Suppressor macrophage treated with lipopolysaccharide for 1 hour (primary cell): Measurements from ENCODE around the gene CHIT1.
A peak's percentile ranks its signal among the peaks of the same experiment; 100 is the strongest.
"Not testable (repeated sequence)": the region's sequence is repeated elsewhere in the genome, so short reads cannot be mapped to it uniquely, and the experiment has no call there.

Source experiments
- DNase-seq, 3 donors: peaks; one replicate each; pipeline ENCODE4 v3.0.0-alpha.2; 2020 to 2022

CHIT1 gene

GRCh38 chr1:203229471-203230135 lies at the start of gene CHIT1:
TSS of gene CHIT1 (minus strand) at chr1:203229673. CDS start at chr1:203229636, 37 bp downstream.
- DNase-seq: peak; percentile 74 to 76 (median 75)

- no peak for DNase-seq
Measured at GRCh38 chr1:203278885-203279406, 49.5 kb upstream of the CHIT1 start.

- DNase-seq: peak; percentile 56 to 60 (median 58)
Measured at GRCh38 chr1:203278082-203278884, 48.8 kb upstream of the CHIT1 start.

- DNase-seq: no peak
Measured at GRCh38 chr1:203276916-203277545, 47.6 kb upstream of the CHIT1 start.

- no peak for DNase-seq
Measured at GRCh38 chr1:203276408-203276807, 46.9 kb upstream of the CHIT1 start.

- DNase-seq: no peak
Measured at GRCh38 chr1:203275656-203276272, 46.3 kb upstream of the CHIT1 start.

GRCh38 chr1:203274603-203275381 lies 45.3 kb upstream of the CHIT1 start:
- peak; percentile 53 to 61 (median 57) for DNase-seq

GRCh38 chr1:203273869-203274602 lies 44.6 kb upstream of the CHIT1 start:
- DNase-seq: peak; percentile 71 to 81 (median 74)

GRCh38 chr1:203273206-203273868 lies 43.9 kb upstream of the CHIT1 start:
- peak; percentile 91 to 92 (median 92) for DNase-seq

GRCh38 chr1:203272633-203273205 lies 43.2 kb upstream of the CHIT1 start:
- no peak for DNase-seq

- DNase-seq: no peak
Measured at GRCh38 chr1:203271962-203272632, 42.6 kb upstream of the CHIT1 start.

GRCh38 chr1:203271018-203271743 lies 41.7 kb upstream of the CHIT1 start:
- peak; percentile 83 to 86 (median 83) for DNase-seq

- no peak for DNase-seq
Measured at GRCh38 chr1:203270448-203270847, 41.0 kb upstream of the CHIT1 start.

GRCh38 chr1:203269654-203270020 lies 40.2 kb upstream of the CHIT1 start:
- no peak for DNase-seq

- DNase-seq: peak; percentile 68 to 89 (median 82)
Measured at GRCh38 chr1:203268901-203269653, 39.6 kb upstream of the CHIT1 start.

GRCh38 chr1:203267912-203268311 lies 38.4 kb upstream of the CHIT1 start:
- no peak for DNase-seq

GRCh38 chr1:203267347-203267846 lies 37.9 kb upstream of the CHIT1 start:
- peak; percentile 90 to 95 (median 91) for DNase-seq

GRCh38 chr1:203266140-203266539 lies 36.7 kb upstream of the CHIT1 start:
- DNase-seq: not testable (repeated sequence)
